WTC11 (cell line): ENCODE measurements around the gene TSPAN18.

Experiments
- ESRRA ChIP-seq: sonication (generic); formaldehyde crosslinking; IDR thresholded peaks from 2 replicates; pipeline ENCODE4 v1.8.1; 2022; ENCODE audit warnings: mild to moderate bottlenecking, missing genetic modification reagents, borderline replicate concordance
- ETV6 ChIP-seq: sonication (generic); formaldehyde crosslinking; IDR thresholded peaks from 2 replicates; pipeline ENCODE4 v1.8.1; 2022; ENCODE audit warnings: mild to moderate bottlenecking, missing genetic modification reagents
- FOXJ3 ChIP-seq: sonication (generic); formaldehyde crosslinking; IDR thresholded peaks from 2 replicates; pipeline ENCODE4 v1.9.0; 2021; ENCODE audit warnings: missing genetic modification reagents, mild to moderate bottlenecking, borderline replicate concordance
- JUN ChIP-seq: sonication (generic); formaldehyde crosslinking; IDR thresholded peaks from 2 replicates; pipeline ENCODE4 v1.8.0; 2023; ENCODE audit warnings: mild to moderate bottlenecking, missing genetic modification reagents
- USF1 ChIP-seq: sonication (generic); formaldehyde crosslinking; IDR thresholded peaks from 2 replicates; pipeline ENCODE4 v1.8.0; 2022; ENCODE audit warnings: mild to moderate bottlenecking, missing genetic modification reagents
- ZBTB21 ChIP-seq: sonication (generic); formaldehyde crosslinking; IDR thresholded peaks from 2 replicates; pipeline ENCODE4 v1.8.1; 2023; ENCODE audit warnings: mild to moderate bottlenecking, missing genetic modification reagents, borderline replicate concordance
- TF ChIP-seq, protein P1 (sequence below): fragments of 200-600 bp; IDR thresholded peaks from 2 replicates; pipeline ENCODE4 v1.8.0; 2022; ENCODE audit warnings: antibody characterized with exemption
- TF ChIP-seq, protein P2 (sequence below): sonication (generic); formaldehyde crosslinking; IDR thresholded peaks from 2 replicates; pipeline ENCODE4 v1.8.0; 2022; ENCODE audit warnings: mild to moderate bottlenecking, missing genetic modification reagents
- TF ChIP-seq, protein P3 (sequence below): sonication (generic); formaldehyde crosslinking; IDR thresholded peaks from 2 replicates; pipeline ENCODE4 v1.8.0; 2022; ENCODE audit warnings: mild to moderate bottlenecking, missing genetic modification reagents
- TF ChIP-seq, protein P4 (sequence below): sonication (generic); formaldehyde crosslinking; IDR thresholded peaks from 2 replicates; pipeline ENCODE4 v1.8.1; 2022; ENCODE audit warnings: missing genetic modification reagents, borderline replicate concordance
- TF ChIP-seq, protein P5 (sequence below): fragments of 250-450 bp; sonication (Bioruptor Pico); IDR thresholded peaks from 2 replicates; pipeline ENCODE4 v1.9.0; 2021; ENCODE audit warnings: mild to moderate bottlenecking

DNA sequence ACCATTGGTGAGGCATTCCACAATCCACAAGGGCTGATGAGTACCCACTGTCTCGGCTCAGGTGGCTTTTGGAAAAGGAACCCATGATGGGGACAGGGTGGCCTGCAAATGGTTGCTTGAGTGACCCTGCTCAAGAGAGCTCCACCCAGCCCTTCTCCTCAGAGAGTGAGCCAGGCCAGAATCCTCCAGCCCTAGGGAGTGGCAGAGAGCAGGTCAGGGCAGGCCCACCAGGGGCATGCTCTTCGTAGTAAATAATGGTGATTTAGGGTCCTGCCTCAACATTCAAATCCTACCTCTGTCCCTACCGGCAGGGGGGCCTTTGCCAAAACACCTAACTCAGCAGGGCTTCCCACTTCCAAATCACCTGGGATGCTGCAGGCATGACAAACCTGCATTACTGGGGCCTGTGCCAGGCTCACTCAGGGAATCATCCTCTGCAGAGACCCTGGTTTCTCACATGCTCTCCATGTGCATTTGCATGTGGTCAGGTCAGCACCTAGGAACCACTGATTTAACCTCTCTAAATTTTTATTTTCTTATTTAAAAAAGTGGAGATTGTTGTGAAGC is 241.3 kb downstream of the TSPAN18 start:
- TF ChIP-seq, protein P1, sequence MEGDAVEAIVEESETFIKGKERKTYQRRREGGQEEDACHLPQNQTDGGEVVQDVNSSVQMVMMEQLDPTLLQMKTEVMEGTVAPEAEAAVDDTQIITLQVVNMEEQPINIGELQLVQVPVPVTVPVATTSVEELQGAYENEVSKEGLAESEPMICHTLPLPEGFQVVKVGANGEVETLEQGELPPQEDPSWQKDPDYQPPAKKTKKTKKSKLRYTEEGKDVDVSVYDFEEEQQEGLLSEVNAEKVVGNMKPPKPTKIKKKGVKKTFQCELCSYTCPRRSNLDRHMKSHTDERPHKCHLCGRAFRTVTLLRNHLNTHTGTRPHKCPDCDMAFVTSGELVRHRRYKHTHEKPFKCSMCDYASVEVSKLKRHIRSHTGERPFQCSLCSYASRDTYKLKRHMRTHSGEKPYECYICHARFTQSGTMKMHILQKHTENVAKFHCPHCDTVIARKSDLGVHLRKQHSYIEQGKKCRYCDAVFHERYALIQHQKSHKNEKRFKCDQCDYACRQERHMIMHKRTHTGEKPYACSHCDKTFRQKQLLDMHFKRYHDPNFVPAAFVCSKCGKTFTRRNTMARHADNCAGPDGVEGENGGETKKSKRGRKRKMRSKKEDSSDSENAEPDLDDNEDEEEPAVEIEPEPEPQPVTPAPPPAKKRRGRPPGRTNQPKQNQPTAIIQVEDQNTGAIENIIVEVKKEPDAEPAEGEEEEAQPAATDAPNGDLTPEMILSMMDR, result no peak
- TF ChIP-seq, protein P2, sequence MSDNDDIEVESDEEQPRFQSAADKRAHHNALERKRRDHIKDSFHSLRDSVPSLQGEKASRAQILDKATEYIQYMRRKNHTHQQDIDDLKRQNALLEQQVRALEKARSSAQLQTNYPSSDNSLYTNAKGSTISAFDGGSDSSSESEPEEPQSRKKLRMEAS (CRISPR knock-in tag), result no peak
- TF ChIP-seq, protein P3, sequence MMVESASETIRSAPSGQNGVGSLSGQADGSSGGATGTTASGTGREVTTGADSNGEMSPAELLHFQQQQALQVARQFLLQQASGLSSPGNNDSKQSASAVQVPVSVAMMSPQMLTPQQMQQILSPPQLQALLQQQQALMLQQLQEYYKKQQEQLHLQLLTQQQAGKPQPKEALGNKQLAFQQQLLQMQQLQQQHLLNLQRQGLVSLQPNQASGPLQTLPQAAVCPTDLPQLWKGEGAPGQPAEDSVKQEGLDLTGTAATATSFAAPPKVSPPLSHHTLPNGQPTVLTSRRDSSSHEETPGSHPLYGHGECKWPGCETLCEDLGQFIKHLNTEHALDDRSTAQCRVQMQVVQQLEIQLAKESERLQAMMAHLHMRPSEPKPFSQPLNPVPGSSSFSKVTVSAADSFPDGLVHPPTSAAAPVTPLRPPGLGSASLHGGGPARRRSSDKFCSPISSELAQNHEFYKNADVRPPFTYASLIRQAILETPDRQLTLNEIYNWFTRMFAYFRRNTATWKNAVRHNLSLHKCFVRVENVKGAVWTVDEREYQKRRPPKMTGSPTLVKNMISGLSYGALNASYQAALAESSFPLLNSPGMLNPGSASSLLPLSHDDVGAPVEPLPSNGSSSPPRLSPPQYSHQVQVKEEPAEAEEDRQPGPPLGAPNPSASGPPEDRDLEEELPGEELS (CRISPR knock-in tag), result no peak
- no peak for TF ChIP-seq JUN (CRISPR knock-in tag)
- TF ChIP-seq, protein P4, sequence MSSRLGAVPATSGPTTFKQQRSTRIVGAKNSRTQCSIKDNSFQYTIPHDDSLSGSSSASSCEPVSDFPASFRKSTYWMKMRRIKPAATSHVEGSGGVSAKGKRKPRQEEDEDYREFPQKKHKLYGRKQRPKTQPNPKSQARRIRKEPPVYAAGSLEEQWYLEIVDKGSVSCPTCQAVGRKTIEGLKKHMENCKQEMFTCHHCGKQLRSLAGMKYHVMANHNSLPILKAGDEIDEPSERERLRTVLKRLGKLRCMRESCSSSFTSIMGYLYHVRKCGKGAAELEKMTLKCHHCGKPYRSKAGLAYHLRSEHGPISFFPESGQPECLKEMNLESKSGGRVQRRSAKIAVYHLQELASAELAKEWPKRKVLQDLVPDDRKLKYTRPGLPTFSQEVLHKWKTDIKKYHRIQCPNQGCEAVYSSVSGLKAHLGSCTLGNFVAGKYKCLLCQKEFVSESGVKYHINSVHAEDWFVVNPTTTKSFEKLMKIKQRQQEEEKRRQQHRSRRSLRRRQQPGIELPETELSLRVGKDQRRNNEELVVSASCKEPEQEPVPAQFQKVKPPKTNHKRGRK, result no peak
- TF ChIP-seq ESRRA (CRISPR knock-in tag), result no peak
- TF ChIP-seq ZBTB21 (CRISPR knock-in tag), result no peak
- TF ChIP-seq FOXJ3 (CRISPR knock-in tag), result no peak
- TF ChIP-seq, protein P5, sequence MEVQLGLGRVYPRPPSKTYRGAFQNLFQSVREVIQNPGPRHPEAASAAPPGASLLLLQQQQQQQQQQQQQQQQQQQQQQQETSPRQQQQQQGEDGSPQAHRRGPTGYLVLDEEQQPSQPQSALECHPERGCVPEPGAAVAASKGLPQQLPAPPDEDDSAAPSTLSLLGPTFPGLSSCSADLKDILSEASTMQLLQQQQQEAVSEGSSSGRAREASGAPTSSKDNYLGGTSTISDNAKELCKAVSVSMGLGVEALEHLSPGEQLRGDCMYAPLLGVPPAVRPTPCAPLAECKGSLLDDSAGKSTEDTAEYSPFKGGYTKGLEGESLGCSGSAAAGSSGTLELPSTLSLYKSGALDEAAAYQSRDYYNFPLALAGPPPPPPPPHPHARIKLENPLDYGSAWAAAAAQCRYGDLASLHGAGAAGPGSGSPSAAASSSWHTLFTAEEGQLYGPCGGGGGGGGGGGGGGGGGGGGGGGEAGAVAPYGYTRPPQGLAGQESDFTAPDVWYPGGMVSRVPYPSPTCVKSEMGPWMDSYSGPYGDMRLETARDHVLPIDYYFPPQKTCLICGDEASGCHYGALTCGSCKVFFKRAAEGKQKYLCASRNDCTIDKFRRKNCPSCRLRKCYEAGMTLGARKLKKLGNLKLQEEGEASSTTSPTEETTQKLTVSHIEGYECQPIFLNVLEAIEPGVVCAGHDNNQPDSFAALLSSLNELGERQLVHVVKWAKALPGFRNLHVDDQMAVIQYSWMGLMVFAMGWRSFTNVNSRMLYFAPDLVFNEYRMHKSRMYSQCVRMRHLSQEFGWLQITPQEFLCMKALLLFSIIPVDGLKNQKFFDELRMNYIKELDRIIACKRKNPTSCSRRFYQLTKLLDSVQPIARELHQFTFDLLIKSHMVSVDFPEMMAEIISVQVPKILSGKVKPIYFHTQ (CRISPR knock-in tag), result no peak
- TF ChIP-seq USF1 (CRISPR knock-in tag), result no peak
- no peak for TF ChIP-seq ETV6 (CRISPR knock-in tag)
